GM23248 (cell line): ENCODE results near the gene HBP1.

Source experiments
- EZH2 ChIP-seq: fragments of 200-600 bp; sonication (generic); IDR thresholded peaks from 2 replicates; pipeline ENCODE4 v1.6.1; 2018; ENCODE audit warnings: antibody characterized with exemption, mild to moderate bottlenecking; ENCODE audit not compliant: insufficient read depth, poor library complexity, severe bottlenecking
- EZH2phosphoT487 ChIP-seq: fragments of 200-600 bp; sonication (generic); IDR thresholded peaks from 2 replicates; pipeline ENCODE4 v1.6.1; 2018; ENCODE audit warnings: antibody characterized with exemption, moderate library complexity, mild to moderate bottlenecking, low read depth; ENCODE audit not compliant: insufficient read depth

DNA sequence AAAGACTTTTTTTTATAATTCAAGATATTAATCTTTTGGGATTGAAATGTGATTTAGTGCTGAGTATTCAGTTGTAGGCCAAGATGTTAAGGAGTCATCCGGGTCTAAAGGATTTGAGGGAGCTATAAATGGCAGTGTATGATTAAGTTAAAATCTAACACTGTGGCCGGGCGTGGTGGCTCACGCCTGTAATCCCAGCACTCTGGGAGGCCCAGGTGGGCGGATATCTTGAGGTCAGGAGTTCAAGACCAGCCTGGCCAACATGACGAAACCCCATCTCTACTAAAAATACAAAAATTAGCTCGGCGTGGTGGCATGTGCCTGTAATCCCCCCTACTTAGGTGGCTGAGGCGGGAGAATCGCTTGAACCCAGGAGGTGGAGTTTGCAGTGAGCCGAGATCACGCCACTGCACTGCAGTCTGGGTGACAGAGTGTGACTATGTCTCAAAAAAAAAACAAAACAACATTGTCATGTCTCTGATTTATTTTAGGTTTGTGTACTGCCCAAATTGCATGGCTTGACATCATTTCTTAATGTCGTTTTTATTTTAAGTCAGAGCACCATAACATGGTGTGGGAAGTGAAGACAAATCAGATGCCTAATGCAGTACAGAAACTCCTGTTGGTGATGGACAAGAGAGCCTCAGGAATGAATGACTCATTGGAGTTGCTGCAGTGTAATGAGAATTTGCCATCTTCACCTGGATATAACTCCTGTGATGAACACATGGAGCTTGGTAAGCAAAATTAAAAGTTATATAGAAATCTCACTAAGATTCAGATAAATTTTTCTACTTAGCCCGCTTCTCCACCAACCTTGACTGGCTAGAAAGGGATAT is 10.7 kb downstream of the HBP1 start:
- no peak for TF ChIP-seq EZH2phosphoT487
- TF ChIP-seq EZH2: no peak
